Measurements from ENCODE around the gene DAAM2.

DAAM2 gene

DNA sequence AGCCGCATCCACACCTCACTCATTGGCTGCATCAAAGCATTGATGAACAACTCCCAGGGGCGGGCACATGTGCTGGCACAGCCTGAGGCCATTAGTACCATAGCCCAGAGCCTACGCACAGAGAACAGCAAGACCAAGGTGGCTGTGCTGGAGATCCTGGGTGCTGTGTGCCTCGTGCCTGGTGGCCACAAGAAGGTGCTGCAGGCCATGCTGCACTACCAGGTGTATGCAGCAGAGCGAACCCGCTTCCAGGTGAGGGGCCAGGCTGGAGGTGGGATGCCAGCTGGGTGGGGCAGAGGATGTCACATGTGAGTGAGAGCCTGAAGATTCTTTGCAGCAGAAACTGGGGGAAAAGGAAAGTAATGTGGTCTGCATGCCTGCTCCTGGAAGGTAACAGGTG is 75.4 kb downstream of the DAAM2 start:
- H3K36me3 ChIP-seq (ENCODE audit: insufficient read depth, insufficient read length, low read length) = peaks cover 36% of the 10 kb centered on the region
- H3K9ac ChIP-seq (ENCODE audit: insufficient read length, low read depth) = no peak overlapping the region
- no peak for DNase-seq (ENCODE audit: low read depth, low spot score)
- no peak overlapping the region for H3K4me3 ChIP-seq (ENCODE audit: insufficient read length, low read depth)
- TF ChIP-seq YY1 (IDR thresholded peaks at IDR 0.05; ENCODE audit: insufficient read depth, insufficient read length) = no peak
- TF ChIP-seq ZNF274 (IDR thresholded peaks at IDR 0.05; ENCODE audit: low read depth, low read length) = no peak
- TF ChIP-seq SUZ12 (IDR thresholded peaks at IDR 0.05; ENCODE audit: extremely low read depth, insufficient read depth, insufficient read length) = no peak
- no peaks in the 10 kb centered on the region for H3K4me1 ChIP-seq (ENCODE audit: insufficient read depth, insufficient read length)
- no peaks in the 10 kb centered on the region for H3K9me3 ChIP-seq (ENCODE audit: insufficient read depth, low read length)
- no peaks in the 10 kb centered on the region for H3K27me3 ChIP-seq (ENCODE audit: insufficient read depth, insufficient read length)

DNA sequence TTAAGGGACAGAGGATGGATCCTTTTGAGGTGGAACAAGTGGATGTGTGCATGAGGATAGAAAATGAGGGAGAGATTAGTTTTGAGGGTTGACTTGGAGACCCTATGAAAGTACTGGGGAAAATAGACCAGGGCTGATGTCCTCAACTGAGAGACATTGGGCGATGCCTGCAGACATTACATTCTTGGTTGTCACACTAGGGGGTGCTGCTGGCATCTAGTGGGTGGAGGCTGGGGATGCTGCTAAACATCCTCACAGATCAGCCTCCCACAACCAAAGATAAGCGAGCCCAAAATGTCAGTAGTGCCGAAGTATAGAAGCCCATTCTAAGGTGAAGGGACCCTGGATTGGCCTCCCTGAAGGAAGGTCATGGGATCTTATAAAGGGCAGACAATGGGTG is 78.8 kb downstream of the DAAM2 start:
- no peak overlapping the region for H3K4me3 ChIP-seq (ENCODE audit: insufficient read length, low read depth)
- TF ChIP-seq YY1 (IDR thresholded peaks at IDR 0.05; ENCODE audit: insufficient read depth, insufficient read length) (no peak), ZNF274 (IDR thresholded peaks at IDR 0.05; ENCODE audit: low read depth, low read length) (no peak), SUZ12 (IDR thresholded peaks at IDR 0.05; ENCODE audit: extremely low read depth, insufficient read depth, insufficient read length) (no peak)
- no peaks in the 10 kb centered on the region for H3K9me3 ChIP-seq (ENCODE audit: insufficient read depth, low read length)
- H3K4me1 ChIP-seq (ENCODE audit: insufficient read depth, insufficient read length) = no peaks in the 10 kb centered on the region
- H3K36me3 ChIP-seq (ENCODE audit: insufficient read depth, insufficient read length, low read length) = peaks cover 57% of the 10 kb centered on the region
- no peak for DNase-seq (ENCODE audit: low read depth, low spot score)
- H3K27me3 ChIP-seq (ENCODE audit: insufficient read depth, insufficient read length) = no peaks in the 10 kb centered on the region
- no peak overlapping the region for H3K9ac ChIP-seq (ENCODE audit: insufficient read length, low read depth)

DNA sequence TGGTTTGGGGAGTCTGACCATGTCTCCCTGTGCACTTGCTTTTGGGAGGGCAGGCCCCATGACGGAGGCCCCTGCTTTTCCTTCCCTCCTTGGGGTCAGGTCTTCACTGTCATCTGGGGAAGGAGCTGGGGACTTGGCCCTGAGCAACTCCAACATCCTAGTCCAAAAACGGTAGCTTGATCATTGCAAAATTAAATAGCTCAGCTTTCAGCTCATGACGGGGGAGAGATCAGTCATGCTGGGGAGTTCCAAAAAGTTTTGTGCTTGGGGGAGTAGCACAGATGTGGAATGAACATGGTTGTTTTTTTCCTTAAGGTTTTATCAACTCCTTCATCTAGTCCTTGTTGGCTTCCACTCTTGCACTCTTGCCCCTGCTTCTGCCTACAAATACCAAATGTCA is 81.3 kb downstream of the DAAM2 start:
- H3K9ac ChIP-seq (ENCODE audit: insufficient read length, low read depth) = no peak overlapping the region
- H3K4me1 ChIP-seq (ENCODE audit: insufficient read depth, insufficient read length) = no peaks in the 10 kb centered on the region
- H3K36me3 ChIP-seq (ENCODE audit: insufficient read depth, insufficient read length, low read length) = peaks cover 66% of the 10 kb centered on the region
- TF ChIP-seq YY1 (IDR thresholded peaks at IDR 0.05; ENCODE audit: insufficient read depth, insufficient read length) = no peak
- no peak for TF ChIP-seq ZNF274 (IDR thresholded peaks at IDR 0.05; ENCODE audit: low read depth, low read length)
- TF ChIP-seq SUZ12 (IDR thresholded peaks at IDR 0.05; ENCODE audit: extremely low read depth, insufficient read depth, insufficient read length) = no peak
- no peak for DNase-seq (ENCODE audit: low read depth, low spot score)
- H3K4me3 ChIP-seq (ENCODE audit: insufficient read length, low read depth) = no peak overlapping the region
- no peaks in the 10 kb centered on the region for H3K9me3 ChIP-seq (ENCODE audit: insufficient read depth, low read length)
- no peaks in the 10 kb centered on the region for H3K27me3 ChIP-seq (ENCODE audit: insufficient read depth, insufficient read length)

DNA sequence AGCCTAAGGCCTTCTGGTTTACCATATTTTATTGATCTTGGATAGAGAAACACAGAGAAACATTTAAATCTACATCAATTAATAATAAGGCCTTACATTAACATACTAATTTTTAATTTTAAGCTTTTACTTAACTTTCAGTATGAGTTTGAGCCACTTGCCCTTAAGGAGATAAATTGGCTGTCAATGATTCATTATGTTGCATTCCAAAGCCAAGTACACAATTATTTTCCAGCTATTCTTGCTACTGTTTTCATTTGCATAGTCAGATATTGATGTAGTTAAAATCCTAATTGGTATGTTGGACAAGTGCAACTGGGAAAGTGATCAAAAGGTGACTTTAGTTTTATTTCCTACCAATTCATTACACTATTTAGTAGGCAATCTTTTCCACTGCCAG is 83.9 kb downstream of the DAAM2 start:
- Histone ChIP-seq H3K9me3 (ENCODE audit: insufficient read depth, low read length) (no peaks in the 10 kb centered on the region), H3K4me3 (ENCODE audit: insufficient read length, low read depth) (no peak overlapping the region), H3K27me3 (ENCODE audit: insufficient read depth, insufficient read length) (no peaks in the 10 kb centered on the region), H3K9ac (ENCODE audit: insufficient read length, low read depth) (no peak overlapping the region), H3K4me1 (ENCODE audit: insufficient read depth, insufficient read length) (no peaks in the 10 kb centered on the region), H3K36me3 (ENCODE audit: insufficient read depth, insufficient read length, low read length) (peaks cover 69% of the 10 kb centered on the region)
- TF ChIP-seq SUZ12 (IDR thresholded peaks at IDR 0.05; ENCODE audit: extremely low read depth, insufficient read depth, insufficient read length) (no peak), ZNF274 (IDR thresholded peaks at IDR 0.05; ENCODE audit: low read depth, low read length) (no peak), YY1 (IDR thresholded peaks at IDR 0.05; ENCODE audit: insufficient read depth, insufficient read length) (no peak)
- DNase-seq (ENCODE audit: low read depth, low spot score) = no peak

DNA sequence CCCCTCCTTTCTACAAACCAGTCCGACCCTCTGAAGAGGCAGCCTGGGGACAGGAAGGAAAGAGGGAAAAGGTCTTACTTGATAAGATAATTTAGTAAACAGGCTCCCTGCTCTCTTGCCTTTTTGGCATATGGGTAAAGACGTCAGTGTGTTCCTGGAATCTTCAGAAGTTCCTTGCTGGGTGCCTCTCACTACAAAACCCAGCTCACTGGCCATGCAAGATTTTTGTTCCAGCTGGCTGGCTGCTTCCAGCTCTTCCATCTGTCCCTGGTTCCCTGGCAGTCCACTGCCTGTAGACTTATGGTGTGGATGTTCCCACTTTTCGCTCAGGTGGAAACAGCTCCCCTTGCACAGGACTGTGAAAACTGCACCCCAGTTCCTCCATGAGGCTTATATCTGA is 84.7 kb downstream of the DAAM2 start:
- Histone ChIP-seq H3K27me3 (ENCODE audit: insufficient read depth, insufficient read length) (no peaks in the 10 kb centered on the region), H3K4me3 (ENCODE audit: insufficient read length, low read depth) (no peak overlapping the region), H3K9me3 (ENCODE audit: insufficient read depth, low read length) (no peaks in the 10 kb centered on the region), H3K4me1 (ENCODE audit: insufficient read depth, insufficient read length) (no peaks in the 10 kb centered on the region), H3K36me3 (ENCODE audit: insufficient read depth, insufficient read length, low read length) (peaks cover 65% of the 10 kb centered on the region), H3K9ac (ENCODE audit: insufficient read length, low read depth) (no peak overlapping the region)
- TF ChIP-seq YY1 (IDR thresholded peaks at IDR 0.05; ENCODE audit: insufficient read depth, insufficient read length) (no peak), ZNF274 (IDR thresholded peaks at IDR 0.05; ENCODE audit: low read depth, low read length) (no peak), SUZ12 (IDR thresholded peaks at IDR 0.05; ENCODE audit: extremely low read depth, insufficient read depth, insufficient read length) (no peak)
- no peak for DNase-seq (ENCODE audit: low read depth, low spot score)

DNA sequence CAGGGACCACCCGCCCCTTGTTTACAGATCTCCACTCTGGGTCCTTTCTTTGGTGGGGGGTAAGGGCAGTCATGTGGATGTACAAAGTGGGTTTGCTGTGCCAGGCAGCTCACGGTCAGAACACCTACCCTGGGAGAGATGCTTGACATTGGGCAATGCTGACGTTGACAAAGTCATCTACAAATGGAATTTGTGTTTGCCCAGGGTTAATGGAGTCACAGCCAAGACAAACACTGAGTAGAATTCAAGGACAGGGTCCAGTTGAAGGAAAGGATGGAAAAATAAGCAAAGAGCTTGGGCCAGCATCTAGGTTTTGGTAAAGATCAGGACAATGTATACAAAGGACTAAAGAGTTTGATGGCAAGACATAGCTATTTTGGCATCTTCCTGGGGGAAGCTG is 87.4 kb downstream of the DAAM2 start:
- no peak overlapping the region for H3K4me3 ChIP-seq (ENCODE audit: insufficient read length, low read depth)
- DNase-seq (ENCODE audit: low read depth, low spot score) = no peak
- no peaks in the 10 kb centered on the region for H3K27me3 ChIP-seq (ENCODE audit: insufficient read depth, insufficient read length)
- H3K36me3 ChIP-seq (ENCODE audit: insufficient read depth, insufficient read length, low read length) = peaks cover 46% of the 10 kb centered on the region
- H3K4me1 ChIP-seq (ENCODE audit: insufficient read depth, insufficient read length) = no peaks in the 10 kb centered on the region
- H3K9me3 ChIP-seq (ENCODE audit: insufficient read depth, low read length) = no peaks in the 10 kb centered on the region
- no peak for TF ChIP-seq YY1 (IDR thresholded peaks at IDR 0.05; ENCODE audit: insufficient read depth, insufficient read length)
- TF ChIP-seq SUZ12 (IDR thresholded peaks at IDR 0.05; ENCODE audit: extremely low read depth, insufficient read depth, insufficient read length) = no peak
- no peak for TF ChIP-seq ZNF274 (IDR thresholded peaks at IDR 0.05; ENCODE audit: low read depth, low read length)
- H3K9ac ChIP-seq (ENCODE audit: insufficient read length, low read depth) = no peak overlapping the region

DNA sequence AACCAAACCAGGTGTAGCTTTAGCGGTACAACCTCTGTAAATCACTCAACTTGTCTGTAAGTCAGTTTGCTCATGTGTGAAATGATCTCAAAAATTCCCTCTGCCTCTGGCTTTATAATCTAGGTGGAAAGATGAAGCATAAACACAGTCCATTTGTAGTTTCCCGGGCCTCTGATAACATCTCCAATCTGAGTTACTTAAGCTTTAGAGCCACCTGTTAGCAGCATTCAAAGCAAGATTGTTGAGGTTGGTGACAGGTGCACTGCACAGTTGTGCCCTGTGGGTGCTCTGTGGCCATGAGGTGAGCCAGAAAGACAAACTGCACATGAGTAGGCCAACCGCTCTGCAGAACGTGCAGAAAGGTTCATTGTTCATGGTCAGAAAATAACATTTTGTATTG is 88.4 kb downstream of the DAAM2 start:
- TF ChIP-seq ZNF274 (IDR thresholded peaks at IDR 0.05; ENCODE audit: low read depth, low read length) (no peak), SUZ12 (IDR thresholded peaks at IDR 0.05; ENCODE audit: extremely low read depth, insufficient read depth, insufficient read length) (no peak), YY1 (IDR thresholded peaks at IDR 0.05; ENCODE audit: insufficient read depth, insufficient read length) (no peak)
- Histone ChIP-seq H3K9me3 (ENCODE audit: insufficient read depth, low read length) (no peaks in the 10 kb centered on the region), H3K4me1 (ENCODE audit: insufficient read depth, insufficient read length) (no peaks in the 10 kb centered on the region), H3K9ac (ENCODE audit: insufficient read length, low read depth) (no peak overlapping the region), H3K4me3 (ENCODE audit: insufficient read length, low read depth) (no peak overlapping the region), H3K27me3 (ENCODE audit: insufficient read depth, insufficient read length) (no peaks in the 10 kb centered on the region), H3K36me3 (ENCODE audit: insufficient read depth, insufficient read length, low read length) (peaks cover 39% of the 10 kb centered on the region)
- DNase-seq (ENCODE audit: low read depth, low spot score) = no peak

Measured in NT2/D1 (cell line).